ENCODE measurements around the gene VPS37C.
"Not testable (repeated sequence)": the region's sequence is repeated elsewhere in the genome, so short reads cannot be mapped to it uniquely, and the experiment has no call there.

Gene VPS37C

DNA sequence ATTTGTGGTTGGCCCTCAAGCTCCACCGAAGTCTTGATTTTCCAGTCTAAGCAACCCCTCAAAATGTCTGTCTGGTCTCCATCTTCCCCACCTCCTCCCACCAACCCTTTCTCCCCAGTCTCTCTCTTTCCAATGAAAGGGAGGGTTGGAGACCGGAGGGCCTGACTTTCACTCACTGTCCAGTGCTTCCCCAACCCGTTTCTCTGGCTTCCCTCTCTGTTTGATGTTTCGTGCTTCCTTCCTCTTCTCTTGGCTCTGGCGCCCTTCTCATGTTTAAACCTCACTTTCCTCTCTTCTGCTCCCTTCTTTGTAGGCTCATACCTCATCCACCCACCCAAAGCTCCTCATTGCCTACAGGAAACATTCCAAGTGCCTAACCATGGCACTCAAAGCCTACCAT, 11.1 kb upstream of the VPS37C start:
- no peak for DNase-seq (ENCODE audit: extremely low read depth, low read depth)
- TF ChIP-seq, protein P1, sequence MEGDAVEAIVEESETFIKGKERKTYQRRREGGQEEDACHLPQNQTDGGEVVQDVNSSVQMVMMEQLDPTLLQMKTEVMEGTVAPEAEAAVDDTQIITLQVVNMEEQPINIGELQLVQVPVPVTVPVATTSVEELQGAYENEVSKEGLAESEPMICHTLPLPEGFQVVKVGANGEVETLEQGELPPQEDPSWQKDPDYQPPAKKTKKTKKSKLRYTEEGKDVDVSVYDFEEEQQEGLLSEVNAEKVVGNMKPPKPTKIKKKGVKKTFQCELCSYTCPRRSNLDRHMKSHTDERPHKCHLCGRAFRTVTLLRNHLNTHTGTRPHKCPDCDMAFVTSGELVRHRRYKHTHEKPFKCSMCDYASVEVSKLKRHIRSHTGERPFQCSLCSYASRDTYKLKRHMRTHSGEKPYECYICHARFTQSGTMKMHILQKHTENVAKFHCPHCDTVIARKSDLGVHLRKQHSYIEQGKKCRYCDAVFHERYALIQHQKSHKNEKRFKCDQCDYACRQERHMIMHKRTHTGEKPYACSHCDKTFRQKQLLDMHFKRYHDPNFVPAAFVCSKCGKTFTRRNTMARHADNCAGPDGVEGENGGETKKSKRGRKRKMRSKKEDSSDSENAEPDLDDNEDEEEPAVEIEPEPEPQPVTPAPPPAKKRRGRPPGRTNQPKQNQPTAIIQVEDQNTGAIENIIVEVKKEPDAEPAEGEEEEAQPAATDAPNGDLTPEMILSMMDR (IDR thresholded peaks at IDR 0.05; ENCODE audit: low read depth, low read length), result no peak

- TF ChIP-seq, protein P1 (IDR thresholded peaks at IDR 0.05; ENCODE audit: low read depth, low read length), result no peak
- DNase-seq (ENCODE audit: extremely low read depth, low read depth), result no peak
Measured at GRCh38 chr11:61171907-61172306, 10.7 kb upstream of the VPS37C start.

DNA sequence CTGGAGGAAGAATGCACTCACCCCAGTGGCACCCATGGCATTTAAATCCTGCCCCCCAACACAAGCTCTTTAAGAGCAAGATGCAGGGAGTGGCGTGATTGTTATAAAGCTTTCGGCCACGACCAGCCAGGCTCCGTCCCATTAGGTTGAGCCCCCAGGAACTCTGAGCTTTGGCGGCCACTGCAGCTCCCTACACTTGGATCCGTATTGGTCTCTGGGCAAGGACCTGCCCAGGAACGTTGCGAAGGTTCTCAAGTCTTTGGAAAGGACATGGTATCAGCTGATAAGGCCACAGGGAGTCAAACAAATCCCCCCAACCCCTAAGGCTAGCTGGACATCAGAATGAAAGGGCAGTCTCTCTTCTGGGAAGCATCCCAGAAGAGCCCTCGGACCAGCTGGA, 9.3 kb upstream of the VPS37C start:
- TF ChIP-seq, protein P1 (IDR thresholded peaks at IDR 0.05; ENCODE audit: low read depth, low read length), result no peak
- no peak for DNase-seq (ENCODE audit: extremely low read depth, low read depth)

- DNase-seq (ENCODE audit: extremely low read depth, low read depth), result no peak
- TF ChIP-seq, protein P1 (IDR thresholded peaks at IDR 0.05; ENCODE audit: low read depth, low read length), result no peak
Measured at GRCh38 chr11:61168800-61169199, 7.6 kb upstream of the VPS37C start.

- DNase-seq (ENCODE audit: extremely low read depth, low read depth), result no peak
- TF ChIP-seq, protein P1 (IDR thresholded peaks at IDR 0.05; ENCODE audit: low read depth, low read length), result no peak
Measured at GRCh38 chr11:61168042-61168688, 6.9 kb upstream of the VPS37C start.

DNA sequence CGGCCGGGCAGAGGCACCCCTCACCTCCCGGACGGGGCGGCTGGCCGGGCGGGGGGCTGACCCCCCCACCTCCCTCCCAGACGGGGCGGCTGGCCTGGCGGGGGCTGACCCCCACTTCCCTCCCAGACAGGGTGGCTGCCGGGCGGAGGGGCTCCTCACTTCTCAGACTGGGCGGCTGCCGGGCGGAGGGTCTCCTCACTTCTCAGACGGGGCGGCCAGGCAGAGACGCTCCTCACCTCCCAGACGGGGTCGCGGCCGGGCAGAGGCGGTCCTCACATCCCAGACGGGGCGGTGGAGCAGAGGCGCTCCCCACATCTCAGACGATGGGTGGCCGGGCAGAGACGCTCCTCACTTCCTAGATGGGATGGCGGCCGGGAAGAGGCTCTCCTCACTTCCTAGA, 5.1 kb upstream of the VPS37C start:
- DNase-seq (ENCODE audit: extremely low read depth, low read depth), result not testable (repeated sequence)

GRCh38 chr11:61165785-61166184, 4.6 kb upstream of the VPS37C start:
- not testable (repeated sequence) for DNase-seq (ENCODE audit: extremely low read depth, low read depth)

DNA sequence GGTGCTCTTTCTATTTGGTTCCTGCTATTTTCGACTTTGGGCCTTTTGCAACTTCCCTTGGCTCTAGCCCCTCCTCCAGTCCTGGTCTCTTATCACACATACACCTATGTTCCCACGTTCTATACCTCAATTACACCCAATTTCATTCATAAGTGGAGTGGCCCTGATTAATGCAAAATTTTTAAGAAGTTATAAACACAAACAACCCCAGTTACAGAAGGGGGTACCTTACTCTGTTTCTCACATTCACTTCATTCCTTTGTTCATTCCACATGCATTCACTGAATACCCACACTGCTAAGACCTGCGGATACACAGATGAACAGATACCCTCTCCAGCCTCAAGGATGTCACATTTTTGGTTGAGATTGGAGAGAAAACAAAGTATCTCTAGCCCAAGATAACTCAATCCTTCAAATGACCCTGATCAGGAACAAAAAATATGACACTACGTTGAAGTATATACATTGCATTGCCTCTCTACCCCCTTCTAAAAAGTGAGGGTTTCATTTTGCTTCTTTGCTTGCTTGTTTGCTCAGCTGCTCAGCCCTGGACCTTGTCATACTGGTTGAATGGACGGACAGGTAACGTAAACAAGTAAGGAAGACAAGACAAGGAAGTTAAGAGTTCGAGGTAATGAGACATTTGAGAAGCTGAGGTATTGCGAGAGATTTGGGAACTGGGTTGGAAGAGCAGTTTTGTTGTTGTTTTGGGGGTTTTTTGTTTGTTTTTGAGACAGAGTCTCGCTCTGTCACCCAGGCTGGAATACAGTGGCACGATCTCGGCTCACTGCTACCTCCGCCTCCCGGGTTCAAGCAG, 3.6 kb upstream of the VPS37C start:
- TF ChIP-seq, protein P1 (IDR thresholded peaks at IDR 0.05; ENCODE audit: low read depth, low read length), result no peak
- no peak for DNase-seq (ENCODE audit: extremely low read depth, low read depth)
